Measurements from ENCODE around the gene RECQL5. TPM values are rescaled to one million over a fixed set of nuclear protein-coding genes. Genes with fewer than 3 reads are reported as not detected.

RECQL5 gene
- total and polyA plus RNA-seq, 2 of the 8 experiments (the other 6 are each of a cell fraction or from before 2014, with no cell fraction given): 15.1 to 41.1 TPM

- Histone ChIP-seq H3K79me1 (ENCODE audit: low read depth, low read length) (no peaks in the 10 kb centered on the region), H4K5ac (ENCODE audit: insufficient read length, low read depth, low read length) (no peak overlapping the region), H2BK12ac (ENCODE audit: low read depth, low read length) (no peak overlapping the region), H2AFZ (ENCODE audit: low read length) (no peak overlapping the region), H2BK120ac (replicated peaks; ENCODE audit: low read depth, low read length) (no peak overlapping the region), H3K9me3 (ENCODE audit: insufficient read depth in 2 of 2, low read depth in 1 of 2, low read length in 1 of 2) (no peaks in the 10 kb centered on the region), H3K23me2 (ENCODE audit: low read depth, low read length) (no peaks in the 10 kb centered on the region), H3K36me3 (ENCODE audit: control insufficient read depth in 2 of 4, insufficient read depth in 4 of 4, low read length in 3 of 4) (no peaks in the 10 kb centered on the region; a peak in 1 of 8 replicates), H2BK15ac (ENCODE audit: low read length) (no peak overlapping the region), H3K27ac (ENCODE audit: low read depth, low read length) (no peak overlapping the region), H2BK20ac (ENCODE audit: low read length) (no peak overlapping the region), H3K4me2 (ENCODE audit: insufficient read depth in 1 of 2, low read depth in 2 of 2, low read length in 2 of 2) (no peak overlapping the region), H3K18ac (ENCODE audit: extremely low read depth, low read length) (no peak overlapping the region), H3K56ac (replicated peaks; ENCODE audit: insufficient read length, low read depth, low read length) (no peak overlapping the region), H3K9ac (replicated peaks in 1 of 4; ENCODE audit: extremely low read depth in 1 of 4, low read depth in 3 of 4, low read length in 3 of 4) (no peak overlapping the region), H3K79me2 (ENCODE audit: control insufficient read depth in 1 of 2, insufficient read depth in 2 of 2, low read length in 2 of 2) (no peaks in the 10 kb centered on the region; a peak in 1 of 4 replicates), H3K4ac (replicated peaks; ENCODE audit: insufficient read length, low read depth, low read length) (no peak overlapping the region), H4K91ac (replicated peaks; ENCODE audit: insufficient read length, low read length) (no peak overlapping the region), H3K14ac (ENCODE audit: insufficient read length) (no peak overlapping the region), H3K4me3 (ENCODE audit: extremely low read depth in 1 of 4, insufficient read depth in 2 of 4, low read depth in 3 of 4, low read length in 4 of 4) (no peak overlapping the region), H2AK5ac (ENCODE audit: low read depth, low read length) (no peak overlapping the region), H3K23ac (ENCODE audit: insufficient read length) (no peak overlapping the region), H4K8ac (ENCODE audit: extremely low read depth, insufficient read depth, low read length) (no peak overlapping the region), H3K27me3 (replicated peaks in 1 of 4; ENCODE audit: control insufficient read depth in 3 of 4, extremely low read depth in 1 of 4, insufficient read depth in 3 of 4, low read length in 3 of 4) (no peaks in the 10 kb centered on the region), H4K20me1 (replicated peaks in 1 of 2; ENCODE audit: control insufficient read depth in 1 of 2, insufficient read depth in 2 of 2, low read length in 2 of 2) (peaks cover 3 to 4% of the 10 kb centered on the region in 2 experiments), H3K4me1 (replicated peaks in 1 of 4; ENCODE audit: control insufficient read depth in 3 of 4, insufficient read depth in 4 of 4, low read length in 3 of 4) (peaks cover 5 to 16% (median 10%) of the 10 kb centered on the region in 4 experiments), H2BK5ac (ENCODE audit: low read depth, low read length) (no peak overlapping the region; the same call in 1 of the 2 replicates)
- DNase-seq (ENCODE audit: low read depth in 1 of 2, low spot score in 2 of 2) (no peak), FAIRE-seq (no peak)
- ChIA-PET CTCF (ENCODE audit: partially characterized antibody) (interaction anchor here (1.4 to 59.2 kb wide), 4 partner anchors 4 to 106 kb away, joined by 4 to 2200 read pairs (median 1256); partner anchors contain the start of genes RECQL5, SAP30BP and SMIM5), POLR2A (ENCODE audit: partially characterized antibody) (interaction anchor here (1.2 to 2.2 kb wide), 2 partner anchors 9 to 140 kb away, joined by 4 to 9 read pairs; no protein-coding TSS in a partner anchor)
- 92% methylated on average over 30 of the region's 30 CpGs; no CpG with 5 or more reads in 1 of the 2 experiments for WGBS, 2 experiments (ENCODE audit: extremely low coverage in 1 of 2, insufficient coverage in 1 of 2, insufficient read length in 1 of 2, insufficient replicate concordance in 2 of 2, low coverage in 1 of 2, low lambda C conversion rate in 2 of 2, missing lambda C conversion rate in 1 of 2)
- TF ChIP-seq HDAC6 (IDR thresholded peaks at IDR 0.05; ENCODE audit: low read depth, low read length) (no peak), POLR2A (IDR thresholded peaks at IDR 0.05; ENCODE audit: control extremely low read depth in 1 of 2, low read depth in 2 of 2, low read length in 2 of 2) (no peak), CEBPB (IDR thresholded peaks at IDR 0.05; ENCODE audit: low read depth, low read length) (no peak), GTF2F1 (IDR thresholded peaks at IDR 0.05; ENCODE audit: borderline replicate concordance, low read depth, low read length) (no peak), SIX5 (IDR thresholded peaks at IDR 0.05; ENCODE audit: low read depth, low read length) (no peak), BRCA1 (IDR thresholded peaks at IDR 0.05; ENCODE audit: low read depth, low read length) (no peak), KDM1A (IDR thresholded peaks at IDR 0.05; ENCODE audit: borderline replicate concordance, low read length) (no peak), MAFK (IDR thresholded peaks at IDR 0.05; ENCODE audit: low read depth, low read length) (no peak), BCL11A (IDR thresholded peaks at IDR 0.05; ENCODE audit: low read depth in 2 of 2, low read length in 2 of 2) (no peak), CHD1 (IDR thresholded peaks at IDR 0.05; ENCODE audit: low read depth, low read length) (no peak), SAP30 (IDR thresholded peaks at IDR 0.05; ENCODE audit: insufficient read depth, insufficient replicate concordance, low read length) (no peak), EGR1 (IDR thresholded peaks at IDR 0.05; ENCODE audit: borderline replicate concordance, low read depth, low read length) (no peak), SIRT6 (IDR thresholded peaks at IDR 0.05; ENCODE audit: low read length) (no peak), SP2 (IDR thresholded peaks at IDR 0.05; ENCODE audit: low read length) (no peak)
Measured at GRCh38 chr17:75639771-75640555, 27.0 kb downstream of the RECQL5 start.

All from H1 (cell line).